C4-2B (cell line): ENCODE measurements around the gene NTRK3.

ENCODE experiments used
- H3K27ac ChIP-seq: fragments of 450-650 bp; 2 replicates; pipeline ENCODE4 v1.5.1; 2017
- CTCF ChIP-seq: fragments of 450-650 bp; conservative IDR thresholded peaks from 2 replicates; pipeline ENCODE4 v1.5.1; 2017; ENCODE audit warnings: mild to moderate bottlenecking
- ZFX ChIP-seq: fragments of 450-650 bp; IDR thresholded peaks from 2 replicates; pipeline ENCODE4 v1.6.1; 2017

The NTRK3 gene

GRCh38 chr15:88002706-88003105 is 253.8 kb downstream of the NTRK3 start:
- TF ChIP-seq ZFX, result no peak
- TF ChIP-seq CTCF, result no peak
- no peak overlapping the region for H3K27ac ChIP-seq

DNA sequence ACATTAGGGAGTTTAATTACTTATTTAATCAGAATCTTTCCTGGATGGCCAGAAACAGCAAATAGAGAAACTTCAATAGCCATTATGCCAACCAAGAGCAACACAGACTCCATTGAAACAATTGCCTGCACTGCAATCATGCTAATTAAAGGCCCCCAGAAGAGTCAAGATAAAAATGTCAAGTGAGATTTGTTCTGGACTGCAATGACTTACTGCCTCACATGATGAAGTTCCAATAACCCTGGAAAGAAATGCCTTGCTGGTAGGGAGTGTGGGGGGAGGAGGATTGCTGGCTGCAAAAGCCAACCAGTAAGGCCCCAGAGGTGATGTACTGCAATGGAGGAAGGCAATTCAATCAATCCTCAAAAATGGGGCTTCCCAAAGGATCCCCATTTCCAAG is 257.9 kb downstream of the NTRK3 start:
- TF ChIP-seq CTCF (no peak), ZFX (no peak)
- H3K27ac ChIP-seq, result no peak overlapping the region

DNA sequence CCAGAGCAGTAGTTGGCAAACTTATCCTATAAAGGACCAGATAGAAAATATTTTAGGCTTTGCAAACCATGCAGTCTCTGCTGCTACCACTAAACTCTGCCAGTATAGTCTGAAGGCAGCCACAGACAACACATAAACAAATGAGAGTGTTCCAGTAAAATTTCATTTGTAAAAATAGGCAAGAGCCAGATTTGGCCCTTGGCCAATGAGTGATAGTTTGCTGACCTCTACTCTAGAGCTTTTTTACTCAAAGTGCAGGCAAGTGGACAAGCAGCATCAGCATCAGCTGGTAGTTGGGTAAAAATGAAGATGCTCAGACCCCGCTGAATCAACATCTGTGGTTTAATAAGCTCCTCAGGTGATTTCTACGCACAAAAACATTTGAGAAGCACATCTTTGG is 269.8 kb downstream of the NTRK3 start:
- H3K27ac ChIP-seq, result no peak overlapping the region
- TF ChIP-seq CTCF, result no peak
- TF ChIP-seq ZFX, result no peak

DNA sequence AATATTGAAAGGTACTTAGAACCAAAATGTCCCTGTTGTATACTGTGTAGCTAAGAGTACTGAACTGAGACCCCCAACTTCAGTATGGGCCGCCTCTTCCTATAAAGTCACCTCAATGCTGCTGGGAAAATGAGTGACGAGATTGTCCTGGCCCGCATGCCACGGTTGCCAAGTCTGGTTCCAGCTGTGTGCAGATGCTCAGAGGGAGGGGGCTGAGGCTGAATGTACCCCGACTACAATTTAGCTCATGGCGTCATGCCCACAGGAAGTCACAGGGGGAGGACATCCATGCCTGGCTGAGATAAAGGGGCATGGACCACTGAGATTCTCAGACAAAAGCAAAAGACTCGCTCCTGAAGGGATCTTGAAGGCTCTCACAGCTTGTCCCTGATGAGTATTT is 271.1 kb downstream of the NTRK3 start:
- H3K27ac ChIP-seq, result no peak overlapping the region
- TF ChIP-seq CTCF (no peak), ZFX (no peak)

DNA sequence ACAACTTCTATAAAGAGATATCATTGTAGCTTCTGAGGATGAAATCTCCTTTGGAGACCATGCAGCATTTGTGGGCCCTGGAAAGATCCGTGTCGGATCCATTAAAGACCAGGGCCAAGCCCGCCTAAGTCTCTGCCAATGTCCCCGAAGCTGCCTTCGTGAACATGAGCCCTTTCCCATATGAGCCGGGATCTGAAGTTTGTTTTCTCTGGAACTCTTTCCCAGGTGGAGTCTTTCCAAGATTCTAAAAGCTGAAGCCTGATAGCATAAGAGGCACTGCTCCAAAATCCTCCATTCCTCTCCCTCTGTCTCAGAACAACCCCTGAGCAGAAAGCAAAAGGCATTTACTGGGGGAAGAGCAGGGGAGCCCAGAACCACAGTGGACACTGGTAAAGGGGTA is 274.6 kb downstream of the NTRK3 start:
- H3K27ac ChIP-seq, result no peak overlapping the region
- TF ChIP-seq ZFX (no peak), CTCF (no peak)

DNA sequence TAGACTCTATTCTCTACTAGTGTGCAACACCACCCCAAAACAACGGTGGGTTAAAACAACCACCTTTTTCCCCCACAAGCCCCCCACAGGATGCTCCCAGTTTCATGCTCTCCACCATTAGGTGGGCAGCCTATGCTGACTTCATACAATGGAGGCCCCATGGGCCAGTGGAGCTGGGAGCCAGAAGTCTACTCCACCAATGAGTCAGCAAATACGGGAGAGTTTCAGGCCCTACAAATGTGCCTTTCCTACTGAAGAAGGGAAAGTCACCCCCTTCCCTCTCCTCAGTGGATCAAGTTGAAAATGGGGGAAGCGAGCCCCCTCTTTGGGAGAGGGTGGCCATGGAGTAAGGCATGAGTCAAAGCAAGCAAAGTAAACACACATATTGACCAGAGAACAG is 278.6 kb downstream of the NTRK3 start:
- H3K27ac ChIP-seq, result no peak overlapping the region

DNA sequence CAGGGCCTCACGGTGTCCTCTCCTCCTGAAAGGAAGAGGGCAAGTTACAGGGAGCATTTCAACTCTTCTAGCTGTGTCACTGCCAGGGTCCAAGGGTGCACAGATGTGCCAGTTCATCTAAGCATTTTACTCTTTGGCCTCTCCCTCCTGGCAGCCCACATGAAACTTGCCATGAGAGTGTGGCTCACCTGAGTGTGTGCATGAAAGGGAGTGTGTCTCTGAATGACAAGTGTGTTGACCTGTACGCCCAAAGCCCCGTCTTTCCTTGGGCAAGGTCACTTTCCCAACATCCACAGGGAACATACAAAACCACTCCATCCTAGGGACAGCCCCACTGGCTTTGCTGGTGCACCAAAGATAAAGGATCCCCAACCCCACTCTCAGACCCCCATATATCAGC is 280.0 kb downstream of the NTRK3 start:
- no peak overlapping the region for H3K27ac ChIP-seq
- TF ChIP-seq ZFX (no peak), CTCF (no peak)

More for the DNA sequence above, 278.6 kb downstream of the NTRK3 start:
- TF ChIP-seq CTCF, result no peak
- no peak for TF ChIP-seq ZFX
